ENCODE results near the gene AMBRA1. TPM values are rescaled to one million over a fixed set of nuclear protein-coding genes. Genes with fewer than 3 reads are reported as not detected.
A peak's percentile ranks its signal among the peaks of the same experiment; 100 is the strongest.

The AMBRA1 gene
- total and polyA plus RNA-seq, 9 donors: 9.6 to 15.8 (median 13.5) TPM

- H3K4me1 ChIP-seq (ENCODE audit: control insufficient read depth, insufficient read depth, low read length): no peaks in the 10 kb centered on the region
- H3K36me3 ChIP-seq (ENCODE audit: control insufficient read depth, insufficient read depth, low read length): no peaks in the 10 kb centered on the region
Measured at GRCh38 chr11:46554213-46555147, 39.3 kb downstream of the AMBRA1 start.

GRCh38 chr11:46553814-46554212 lies 40.0 kb downstream of the AMBRA1 start:
- no CpG with 5 or more reads among the region's 1 CpG for WGBS (ENCODE audit: insufficient coverage)
- no peak overlapping the region for H3K4me3 ChIP-seq (ENCODE audit: low read length)
- H3K36me3 ChIP-seq (ENCODE audit: control insufficient read depth, insufficient read depth, low read length): no peaks in the 10 kb centered on the region
- DNase-seq: no peak
- no peaks in the 10 kb centered on the region for H3K27me3 ChIP-seq (ENCODE audit: control insufficient read depth, insufficient read depth, low read length)
- no peaks in the 10 kb centered on the region for H3K4me1 ChIP-seq (ENCODE audit: control insufficient read depth, insufficient read depth, low read length)
- no peaks in the 10 kb centered on the region for H3K9me3 ChIP-seq (replicated peaks; ENCODE audit: control insufficient read depth, low read depth, low read length)
- H3K27ac ChIP-seq (ENCODE audit: low read length): no peak overlapping the region

More at GRCh38 chr11:46554213-46555147, 39.3 kb downstream of the AMBRA1 start:
- Histone ChIP-seq H3K27me3 (ENCODE audit: control insufficient read depth, insufficient read depth, low read length) (no peaks in the 10 kb centered on the region), H3K9me3 (replicated peaks; ENCODE audit: control insufficient read depth, low read depth, low read length) (no peaks in the 10 kb centered on the region), H3K27ac (ENCODE audit: low read length) (no peak overlapping the region), H3K4me3 (ENCODE audit: low read length) (no peak overlapping the region)
- WGBS (ENCODE audit: insufficient coverage): no CpG with 5 or more reads among the region's 5 CpGs
- DNase-seq: peak; percentile 29

GRCh38 chr11:46551261-46551660 lies 42.6 kb downstream of the AMBRA1 start:
- Histone ChIP-seq H3K27me3 (ENCODE audit: control insufficient read depth, insufficient read depth, low read length) (no peaks in the 10 kb centered on the region), H3K4me1 (ENCODE audit: control insufficient read depth, insufficient read depth, low read length) (no peaks in the 10 kb centered on the region), H3K27ac (ENCODE audit: low read length) (no peak overlapping the region), H3K36me3 (ENCODE audit: control insufficient read depth, insufficient read depth, low read length) (peaks cover 12% of the 10 kb centered on the region), H3K9me3 (replicated peaks; ENCODE audit: control insufficient read depth, low read depth, low read length) (no peaks in the 10 kb centered on the region), H3K4me3 (ENCODE audit: low read length) (no peak overlapping the region)
- no peak for DNase-seq
- WGBS (ENCODE audit: insufficient coverage): 100% methylated on average over 1 of the region's 7 CpGs

- peaks cover 38% of the 10 kb centered on the region for H3K36me3 ChIP-seq (ENCODE audit: control insufficient read depth, insufficient read depth, low read length)
- no peaks in the 10 kb centered on the region for H3K9me3 ChIP-seq (replicated peaks; ENCODE audit: control insufficient read depth, low read depth, low read length)
- no peaks in the 10 kb centered on the region for H3K4me1 ChIP-seq (ENCODE audit: control insufficient read depth, insufficient read depth, low read length)
- WGBS (ENCODE audit: insufficient coverage): no CpG with 5 or more reads among the region's 5 CpGs
- no peak overlapping the region for H3K27ac ChIP-seq (ENCODE audit: low read length)
- no peak overlapping the region for H3K4me3 ChIP-seq (ENCODE audit: low read length)
- DNase-seq: no peak
- no peaks in the 10 kb centered on the region for H3K27me3 ChIP-seq (ENCODE audit: control insufficient read depth, insufficient read depth, low read length)
Measured at GRCh38 chr11:46547579-46547978, 46.2 kb downstream of the AMBRA1 start.

GRCh38 chr11:46543564-46543963 lies 50.3 kb downstream of the AMBRA1 start:
- Histone ChIP-seq H3K4me3 (ENCODE audit: low read length) (no peak overlapping the region), H3K4me1 (ENCODE audit: control insufficient read depth, insufficient read depth, low read length) (no peaks in the 10 kb centered on the region), H3K9me3 (replicated peaks; ENCODE audit: control insufficient read depth, low read depth, low read length) (no peaks in the 10 kb centered on the region), H3K27ac (ENCODE audit: low read length) (no peak overlapping the region), H3K36me3 (ENCODE audit: control insufficient read depth, insufficient read depth, low read length) (peaks cover 57% of the 10 kb centered on the region), H3K27me3 (ENCODE audit: control insufficient read depth, insufficient read depth, low read length) (no peaks in the 10 kb centered on the region)
- no CpG with 5 or more reads among the region's 1 CpG for WGBS (ENCODE audit: insufficient coverage)
- no peak for DNase-seq

GRCh38 chr11:46541593-46542371 lies 52.0 kb downstream of the AMBRA1 start:
- WGBS (ENCODE audit: insufficient coverage): 85% methylated on average over 10 of the region's 16 CpGs
- Histone ChIP-seq H3K4me1 (ENCODE audit: control insufficient read depth, insufficient read depth, low read length) (no peaks in the 10 kb centered on the region), H3K36me3 (ENCODE audit: control insufficient read depth, insufficient read depth, low read length) (peaks cover 48% of the 10 kb centered on the region), H3K27me3 (ENCODE audit: control insufficient read depth, insufficient read depth, low read length) (no peaks in the 10 kb centered on the region), H3K9me3 (replicated peaks; ENCODE audit: control insufficient read depth, low read depth, low read length) (no peaks in the 10 kb centered on the region), H3K27ac (ENCODE audit: low read length) (no peak overlapping the region), H3K4me3 (ENCODE audit: low read length) (no peak overlapping the region)
- no peak for DNase-seq

GRCh38 chr11:46540807-46541206 lies 53.0 kb downstream of the AMBRA1 start:
- Histone ChIP-seq H3K4me3 (ENCODE audit: low read length) (no peak overlapping the region), H3K36me3 (ENCODE audit: control insufficient read depth, insufficient read depth, low read length) (peaks cover 42% of the 10 kb centered on the region), H3K4me1 (ENCODE audit: control insufficient read depth, insufficient read depth, low read length) (no peaks in the 10 kb centered on the region), H3K27ac (ENCODE audit: low read length) (no peak overlapping the region), H3K9me3 (replicated peaks; ENCODE audit: control insufficient read depth, low read depth, low read length) (no peaks in the 10 kb centered on the region), H3K27me3 (ENCODE audit: control insufficient read depth, insufficient read depth, low read length) (no peaks in the 10 kb centered on the region)
- no peak for DNase-seq
- no CpG with 5 or more reads among the region's 4 CpGs for WGBS (ENCODE audit: insufficient coverage)

- 41% methylated on average over 3 of the region's 5 CpGs for WGBS (ENCODE audit: insufficient coverage)
- Histone ChIP-seq H3K36me3 (ENCODE audit: control insufficient read depth, insufficient read depth, low read length) (peaks cover 20% of the 10 kb centered on the region), H3K4me3 (ENCODE audit: low read length) (no peak overlapping the region), H3K27ac (ENCODE audit: low read length) (no peak overlapping the region), H3K27me3 (ENCODE audit: control insufficient read depth, insufficient read depth, low read length) (no peaks in the 10 kb centered on the region), H3K4me1 (ENCODE audit: control insufficient read depth, insufficient read depth, low read length) (peaks cover 6% of the 10 kb centered on the region), H3K9me3 (replicated peaks; ENCODE audit: control insufficient read depth, low read depth, low read length) (no peaks in the 10 kb centered on the region)
- DNase-seq: peak; percentile 84
Measured at GRCh38 chr11:46537537-46538295, 56.1 kb downstream of the AMBRA1 start.

GRCh38 chr11:46537121-46537520 lies 56.7 kb downstream of the AMBRA1 start:
- Histone ChIP-seq H3K4me1 (ENCODE audit: control insufficient read depth, insufficient read depth, low read length) (peaks cover 6% of the 10 kb centered on the region), H3K27ac (ENCODE audit: low read length) (no peak overlapping the region), H3K9me3 (replicated peaks; ENCODE audit: control insufficient read depth, low read depth, low read length) (no peaks in the 10 kb centered on the region), H3K27me3 (ENCODE audit: control insufficient read depth, insufficient read depth, low read length) (no peaks in the 10 kb centered on the region), H3K36me3 (ENCODE audit: control insufficient read depth, insufficient read depth, low read length) (peaks cover 14% of the 10 kb centered on the region), H3K4me3 (ENCODE audit: low read length) (no peak overlapping the region)
- WGBS (ENCODE audit: insufficient coverage): 63% methylated on average over 2 of the region's 2 CpGs
- DNase-seq: no peak
